SH-SY5Y (cell line): ENCODE data around the gene TTC31.

ENCODE experiments used
- GATA2 ChIP-seq: IDR thresholded peaks from 2 replicates; pipeline ENCODE4 v1.6.1; 2011; ENCODE audit warnings: mild to moderate bottlenecking, low read depth, low read length
- GATA3 ChIP-seq: IDR thresholded peaks from 2 replicates; pipeline ENCODE4 v1.6.1; 2011; ENCODE audit warnings: low read depth, mild to moderate bottlenecking, low read length, moderate library complexity

TTC31 gene

DNA sequence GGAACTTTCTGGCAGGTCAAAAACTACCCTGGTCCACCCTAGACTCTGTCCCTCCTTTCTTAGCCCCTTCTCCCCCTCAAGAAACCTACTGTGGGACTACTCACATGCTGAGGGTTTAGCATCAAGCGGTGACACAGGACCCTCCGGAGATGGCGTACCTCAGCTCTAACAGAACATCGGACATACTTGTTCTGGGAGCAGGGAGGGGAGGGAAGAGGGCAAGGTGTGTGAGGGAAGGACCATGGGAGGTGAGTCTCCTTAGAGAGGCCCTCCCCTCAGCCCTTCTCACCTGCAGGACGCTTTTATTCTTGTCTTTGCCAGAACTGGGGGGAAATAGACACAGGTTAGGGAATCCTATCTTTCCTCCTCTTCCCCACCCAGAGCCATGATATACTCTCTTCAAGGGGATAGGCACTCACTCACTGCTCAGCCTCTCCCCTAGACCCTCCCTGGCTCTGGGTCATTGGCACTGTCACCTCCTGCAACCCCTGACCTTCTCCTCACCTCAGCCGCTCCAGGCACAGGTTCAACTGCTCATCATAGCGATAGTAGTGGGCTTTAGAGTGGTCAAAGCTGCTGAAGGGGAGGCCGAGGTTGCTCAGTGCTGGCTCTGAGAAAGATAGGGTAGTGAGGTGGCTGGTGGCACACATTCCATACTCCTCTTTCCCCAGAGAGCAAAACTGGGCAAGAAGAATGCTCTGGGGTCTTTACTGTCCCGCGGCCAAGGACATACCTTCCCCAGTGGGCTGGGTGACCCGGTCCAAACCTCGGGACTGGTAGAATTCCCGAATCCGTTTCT, 22.8 kb downstream of the TTC31 start:
- TF ChIP-seq GATA3, result no peak
- no peak for TF ChIP-seq GATA2

GRCh38 chr2:74507145-74507925, 24.5 kb downstream of the TTC31 start, which contains the start of gene PCGF1:
TSS of gene PCGF1 (minus strand) at chr2:74507695. CDS start at chr2:74507668, 27 bp downstream.
- TF ChIP-seq GATA2, result peak; percentile 87
- no peak for TF ChIP-seq GATA3

GRCh38 chr2:74507926-74508520, 25.1 kb downstream of the TTC31 start:
- TF ChIP-seq GATA3, result no peak
- no peak; the same call in 1 of the 2 replicates for TF ChIP-seq GATA2

GRCh38 chr2:74510272-74510671, 27.4 kb downstream of the TTC31 start:
- no peak for TF ChIP-seq GATA2
- no peak for TF ChIP-seq GATA3

DNA sequence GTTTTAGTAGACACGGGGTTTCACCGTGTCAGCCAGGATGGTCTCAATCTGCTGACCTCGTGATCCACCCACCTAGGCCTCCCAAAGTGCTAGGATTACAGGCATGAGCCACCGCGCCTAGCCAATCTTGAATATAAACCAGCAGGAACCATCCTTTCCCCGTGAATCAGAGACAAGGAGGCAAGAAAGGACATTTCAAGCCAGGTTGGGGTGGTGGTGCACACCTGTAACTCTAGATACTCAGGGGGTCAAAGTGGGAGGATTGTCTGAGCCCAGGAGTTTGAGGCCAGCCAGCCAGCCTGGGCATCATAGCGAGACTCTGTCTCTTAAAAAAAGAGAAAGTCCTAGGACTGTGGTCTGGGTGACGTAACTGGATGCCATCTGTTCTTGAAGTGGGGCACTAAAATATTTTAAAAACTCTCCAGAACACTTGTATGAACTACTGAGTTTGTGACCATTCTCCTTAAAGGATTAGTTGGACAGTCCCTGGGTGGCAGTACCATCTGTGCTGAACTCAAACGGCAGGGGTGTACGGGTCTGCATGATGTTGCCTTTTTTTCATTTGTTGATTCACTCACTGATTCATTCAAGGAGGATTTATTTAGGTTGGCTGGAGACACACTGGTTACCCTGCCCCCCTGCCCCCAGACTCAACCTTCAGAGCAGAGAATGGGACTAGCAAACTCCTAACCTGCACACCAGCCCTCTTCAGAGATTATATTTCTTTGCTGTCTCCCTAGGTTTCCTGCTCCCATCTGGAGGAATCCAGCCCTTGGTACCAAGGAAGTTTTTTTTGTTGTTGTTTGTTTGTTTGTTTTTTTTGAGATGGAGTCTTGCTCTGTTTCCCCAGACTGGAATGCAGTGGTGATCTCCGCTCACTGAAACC, 28.5 kb downstream of the TTC31 start:
- TF ChIP-seq GATA3 (no peak), GATA2 (no peak)

DNA sequence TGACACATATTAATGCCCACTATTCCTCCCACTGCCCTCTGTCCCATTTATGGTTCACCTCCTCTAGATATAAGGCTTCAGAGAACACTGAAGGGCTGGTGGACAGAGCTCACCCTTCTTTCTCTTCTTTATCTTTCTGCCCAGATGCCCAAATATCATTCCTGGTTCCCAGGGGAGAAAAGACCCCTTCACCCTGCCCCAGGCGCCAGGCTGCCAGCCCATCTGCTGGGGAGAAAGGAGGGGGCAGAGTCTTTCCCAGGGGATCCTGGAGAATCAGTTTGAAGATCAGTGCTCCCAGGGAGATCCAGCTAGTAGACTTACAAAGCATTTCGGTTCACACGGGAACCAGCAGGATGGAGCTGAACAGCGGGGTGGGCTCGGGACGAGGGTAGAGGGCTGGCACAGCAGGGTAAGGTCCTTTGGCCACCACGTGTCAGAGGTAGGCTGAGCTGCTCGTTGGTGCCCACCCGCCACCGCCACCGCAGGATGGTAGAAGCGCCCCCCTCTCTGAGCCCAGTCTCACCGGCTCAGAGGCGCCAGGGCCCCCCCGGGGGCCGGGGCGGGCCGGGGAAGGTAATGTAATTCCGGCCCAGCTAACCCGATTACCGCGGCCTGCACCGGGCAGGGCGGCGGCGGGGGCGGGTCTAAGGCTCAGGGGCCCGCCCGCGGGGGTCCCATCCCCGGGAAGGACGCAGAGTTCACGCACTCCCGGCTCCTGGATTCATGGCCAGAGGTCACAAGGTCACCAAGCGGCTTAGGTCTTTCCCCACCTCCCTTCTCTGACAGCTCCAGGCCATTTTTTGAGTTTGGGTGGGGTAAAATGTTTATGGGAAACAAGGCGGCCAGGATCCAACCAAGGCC, 30.1 kb downstream of the TTC31 start:
- TF ChIP-seq GATA2 (peak; percentile 40), GATA3 (no peak)

- TF ChIP-seq GATA3 (no peak), GATA2 (no peak)
Measured at GRCh38 chr2:74513605-74514367, 30.9 kb downstream of the TTC31 start.

GRCh38 chr2:74514368-74515270, 31.7 kb downstream of the TTC31 start, which contains the start of gene TLX2:
TSS of gene TLX2 (plus strand) at chr2:74514450. CDS start at chr2:74514807, 357 bp downstream.
- TF ChIP-seq GATA3, result no peak
- no peak; the same call in 1 of the 2 replicates for TF ChIP-seq GATA2

GRCh38 chr2:74515271-74515980, 32.5 kb downstream of the TTC31 start:
- TF ChIP-seq GATA3 (no peak), GATA2 (no peak)

DNA sequence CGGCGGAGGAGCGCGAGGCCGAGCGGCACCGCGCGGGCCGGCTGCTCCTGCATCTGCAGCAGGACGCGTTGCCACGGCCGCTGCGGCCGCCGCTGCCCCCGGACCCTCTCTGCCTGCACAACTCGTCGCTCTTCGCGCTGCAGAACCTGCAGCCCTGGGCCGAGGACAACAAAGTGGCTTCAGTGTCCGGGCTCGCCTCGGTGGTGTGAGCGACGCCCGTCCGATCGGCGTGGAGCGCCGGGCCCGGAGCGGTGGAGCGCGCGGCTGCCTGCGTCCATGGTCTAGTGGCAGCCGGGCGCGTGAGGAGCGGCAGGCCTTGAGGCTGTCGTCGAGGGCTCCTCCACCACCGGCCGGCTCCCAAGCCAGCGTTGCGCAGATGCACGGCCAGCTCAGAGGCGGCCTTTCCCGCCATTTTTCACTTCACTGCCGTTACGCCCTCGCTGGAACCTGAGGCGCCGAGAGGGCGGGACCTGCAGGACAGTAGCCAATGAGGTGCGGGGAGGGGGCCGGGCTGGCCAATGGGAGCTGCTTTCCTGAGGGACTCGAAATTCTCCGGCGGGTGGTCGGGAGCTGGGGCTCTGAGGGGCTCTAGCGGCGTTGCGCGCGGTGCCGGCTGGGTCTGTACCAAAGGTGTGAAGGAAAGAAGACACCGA, 33.2 kb downstream of the TTC31 start:
- no peak for TF ChIP-seq GATA3
- TF ChIP-seq GATA2, result no peak
